ENCODE data around the gene PHLDA1.

DNA sequence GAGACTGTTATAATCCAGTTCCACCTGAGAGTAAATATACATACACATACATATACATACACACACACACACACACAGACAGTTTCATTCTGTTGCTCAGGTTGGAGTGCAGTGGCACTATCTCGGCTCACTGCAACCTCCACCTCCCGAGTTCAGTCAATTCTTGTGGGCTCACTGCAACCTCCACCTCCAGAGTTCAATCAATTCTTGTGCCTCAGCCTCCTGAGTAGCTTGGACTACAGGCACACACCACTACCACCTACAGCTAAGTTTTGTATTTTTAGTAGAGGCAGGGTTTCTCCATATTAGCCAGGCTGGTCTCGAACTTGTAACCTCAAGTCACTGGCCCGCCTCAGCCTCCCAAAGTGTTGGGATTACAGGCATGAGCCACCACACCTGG, 8.9 kb upstream of the PHLDA1 start:
- TF ChIP-seq, protein P1, sequence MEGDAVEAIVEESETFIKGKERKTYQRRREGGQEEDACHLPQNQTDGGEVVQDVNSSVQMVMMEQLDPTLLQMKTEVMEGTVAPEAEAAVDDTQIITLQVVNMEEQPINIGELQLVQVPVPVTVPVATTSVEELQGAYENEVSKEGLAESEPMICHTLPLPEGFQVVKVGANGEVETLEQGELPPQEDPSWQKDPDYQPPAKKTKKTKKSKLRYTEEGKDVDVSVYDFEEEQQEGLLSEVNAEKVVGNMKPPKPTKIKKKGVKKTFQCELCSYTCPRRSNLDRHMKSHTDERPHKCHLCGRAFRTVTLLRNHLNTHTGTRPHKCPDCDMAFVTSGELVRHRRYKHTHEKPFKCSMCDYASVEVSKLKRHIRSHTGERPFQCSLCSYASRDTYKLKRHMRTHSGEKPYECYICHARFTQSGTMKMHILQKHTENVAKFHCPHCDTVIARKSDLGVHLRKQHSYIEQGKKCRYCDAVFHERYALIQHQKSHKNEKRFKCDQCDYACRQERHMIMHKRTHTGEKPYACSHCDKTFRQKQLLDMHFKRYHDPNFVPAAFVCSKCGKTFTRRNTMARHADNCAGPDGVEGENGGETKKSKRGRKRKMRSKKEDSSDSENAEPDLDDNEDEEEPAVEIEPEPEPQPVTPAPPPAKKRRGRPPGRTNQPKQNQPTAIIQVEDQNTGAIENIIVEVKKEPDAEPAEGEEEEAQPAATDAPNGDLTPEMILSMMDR (IDR thresholded peaks at IDR 0.05), result no peak
- TF ChIP-seq SIN3A (IDR thresholded peaks at IDR 0.05; ENCODE audit: borderline replicate concordance, insufficient read depth, low read depth, low read length), result no peak
- TF ChIP-seq, protein P2, sequence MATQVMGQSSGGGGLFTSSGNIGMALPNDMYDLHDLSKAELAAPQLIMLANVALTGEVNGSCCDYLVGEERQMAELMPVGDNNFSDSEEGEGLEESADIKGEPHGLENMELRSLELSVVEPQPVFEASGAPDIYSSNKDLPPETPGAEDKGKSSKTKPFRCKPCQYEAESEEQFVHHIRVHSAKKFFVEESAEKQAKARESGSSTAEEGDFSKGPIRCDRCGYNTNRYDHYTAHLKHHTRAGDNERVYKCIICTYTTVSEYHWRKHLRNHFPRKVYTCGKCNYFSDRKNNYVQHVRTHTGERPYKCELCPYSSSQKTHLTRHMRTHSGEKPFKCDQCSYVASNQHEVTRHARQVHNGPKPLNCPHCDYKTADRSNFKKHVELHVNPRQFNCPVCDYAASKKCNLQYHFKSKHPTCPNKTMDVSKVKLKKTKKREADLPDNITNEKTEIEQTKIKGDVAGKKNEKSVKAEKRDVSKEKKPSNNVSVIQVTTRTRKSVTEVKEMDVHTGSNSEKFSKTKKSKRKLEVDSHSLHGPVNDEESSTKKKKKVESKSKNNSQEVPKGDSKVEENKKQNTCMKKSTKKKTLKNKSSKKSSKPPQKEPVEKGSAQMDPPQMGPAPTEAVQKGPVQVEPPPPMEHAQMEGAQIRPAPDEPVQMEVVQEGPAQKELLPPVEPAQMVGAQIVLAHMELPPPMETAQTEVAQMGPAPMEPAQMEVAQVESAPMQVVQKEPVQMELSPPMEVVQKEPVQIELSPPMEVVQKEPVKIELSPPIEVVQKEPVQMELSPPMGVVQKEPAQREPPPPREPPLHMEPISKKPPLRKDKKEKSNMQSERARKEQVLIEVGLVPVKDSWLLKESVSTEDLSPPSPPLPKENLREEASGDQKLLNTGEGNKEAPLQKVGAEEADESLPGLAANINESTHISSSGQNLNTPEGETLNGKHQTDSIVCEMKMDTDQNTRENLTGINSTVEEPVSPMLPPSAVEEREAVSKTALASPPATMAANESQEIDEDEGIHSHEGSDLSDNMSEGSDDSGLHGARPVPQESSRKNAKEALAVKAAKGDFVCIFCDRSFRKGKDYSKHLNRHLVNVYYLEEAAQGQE (IDR thresholded peaks at IDR 0.05; ENCODE audit: insufficient read depth in 1 of 2, low read depth in 2 of 2, low read length in 1 of 2), result no peak
- TF ChIP-seq POLR2AphosphoS5 (IDR thresholded peaks at IDR 0.05; ENCODE audit: low read depth, low read length), result no peak; the same call in 1 of the 2 replicates
- no peak for TF ChIP-seq TCF7L2 (IDR thresholded peaks at IDR 0.05; ENCODE audit: low read depth, low read length)

All from Panc1 (cell line).